Heart left ventricle (tissue), 16 donors: ENCODE results near the gene TSPAN32. TPM values are rescaled to one million over a fixed set of nuclear protein-coding genes. Genes with fewer than 3 reads are reported as not detected.

Source experiments
- ATAC-seq, 4 donors: fragments of 200-7000 bp; cut with Tn5 transposase; one replicate each; pipeline ENCODE4 v1.9.1; 2020 to 2022; ENCODE audit warnings: moderate library complexity in 4 of 4, mild to moderate bottlenecking in 3 of 4, moderate number of reproducible peaks in 1 of 4
- DNase-seq, 5 donors: peaks; one replicate each; pipeline ENCODE4 v3.0.0-alpha.2; 2020
- H3K27ac ChIP-seq, 12 donors: fragments of 200-600 bp; sonication (generic) in 4 of 12; one replicate each; pipeline versions ENCODE4 v1.5.0 to v1.8.0; 2016 to 2022; ENCODE audit warnings: mild to moderate bottlenecking in 2 of 12
- H3K27me3 ChIP-seq, 9 donors: fragments of 200-600 bp; sonication (generic) in 2 of 9; one replicate each; pipeline versions ENCODE4 v1.5.1 to v1.8.0; 2016 to 2022; ENCODE audit warnings: mild to moderate bottlenecking in 3 of 9
- H3K36me3 ChIP-seq, 9 donors: fragments of 200-600 bp; sonication (generic) in 2 of 9; one replicate each; pipeline versions ENCODE4 v1.5.0 to v1.8.0; 2018 to 2022; ENCODE audit warnings: mild to moderate bottlenecking in 2 of 9
- H3K4me1 ChIP-seq, 12 donors: fragments of 200-600 bp; sonication (generic) in 4 of 12; one replicate each; pipeline versions ENCODE4 v1.5.0 to v1.8.0; 2016 to 2022; ENCODE audit warnings: mild to moderate bottlenecking in 3 of 12
- H3K4me3 ChIP-seq, 12 donors: fragments of 200-600 bp; sonication (generic) in 4 of 12; one replicate each; pipeline versions ENCODE4 v1.5.0 to v1.8.0; 2017 to 2022; ENCODE audit warnings: mild to moderate bottlenecking in 9 of 12, moderate library complexity in 4 of 12
- H3K9me3 ChIP-seq, 12 donors: fragments of 200-600 bp; sonication (generic) in 4 of 12; one replicate each; pipeline versions ENCODE4 v1.5.0 to v1.8.0; 2016 to 2022; ENCODE audit warnings: mild to moderate bottlenecking in 1 of 12
- CTCF ChIP-seq, 12 donors: fragments of 200-600 bp; sonication (generic) in 4 of 12; IDR thresholded peaks; one replicate each; pipeline versions ENCODE4 v1.5.0 to v1.8.0; 2018 to 2022; ENCODE audit warnings: antibody characterized with exemption in 12 of 12, mild to moderate bottlenecking in 5 of 12
- POLR2A ChIP-seq, 2 donors: fragments of 450-650 bp; IDR thresholded peaks; one replicate each; pipeline ENCODE4 v1.6.1; 2017; ENCODE audit warnings: antibody characterized with exemption in 2 of 2, mild to moderate bottlenecking in 2 of 2, moderate library complexity in 2 of 2
- WGBS, 4 donors: extraction: QIAGEN DNeasy Blood & Tissue Kit in 2 of 4; methylation state at CpG; one replicate each; pipeline versions ENCODE4 v1.1.5 to v1.1.7; 2013 to 2018; 5-methylcytosine and 5-hydroxymethylcytosine counted together
- intact Hi-C, 10 donors: fragments of 100-400 bp; cut with DNase I; formaldehyde crosslinking; loops; one replicate each; pipeline versions ENCODE4 v1.11.1 to v1.14.2; 2022
- polyA plus RNA-seq, 2 donors: library from polyadenylated mRNA; stranded (reverse); fragments of 200-250 nt; gene quantifications; one replicate each; pipeline ENCODE4 v1.2.3, GENCODE V29; 2013
- total RNA-seq, 9 donors: library from RNA; depleted of rRNA in 2 of 9; stranded (reverse); fragments of >200 nt in 2 of 9; fragmentation: NEBNext Ultra II Directional in 3 of 9; extraction: Animal tissue kit (Norgen Biotek cat#: 25700) in 3 of 9; gene quantifications; one replicate each; pipeline versions ENCODE4 v1.1.0 to v1.2.4, GENCODE V29; 2016 to 2023
- donor health status: ischemic (EF 13 %, LVEDD 7.1; RV severe dilation, severe dysfunction).
- donor health status: healthy with polysubstance abuse.
- donor health status: DM: no; HTN: yes; CAD: no.
- donor health status: DM: no; HTN: no; CAD: no.
- donor health status: ischemic (EF 25% LVEDD 6.9; RV normal size, moderate dysfunction).
- donor health status: ischemic (EF 25% LVEDD 5.7; RV mildly dilated, moderate dysfunction).
- donor health status: healthy.
- donor health status: DM: yes; HTN: yes; CAD: no.
- donor health status: ischemic (EF 35%, LVEDD 5.7; RV mildly dilated, moderate dysfunction).
- donor health status: nonischemic (EF 11% LVEDD 7.7; RV severe dilation, severe dysfunction).
- donor health status: DM: yes; HTN: yes; CAD: no.
- donor health status: PGD.
- donor health status: ischemic (EF 29% LVEDD 5.4; RV normal size, mild dysfunction).
- donor health status: nonischemic (EF 23%, LVEDD 6.1; RV moderate dilation, normal function).

Gene TSPAN32
- total and polyA plus RNA-seq, 11 donors, result 3.5 to 29.5 (median 18.0) TPM

GRCh38 chr11:2265396-2265795 lies 36.4 kb upstream of the TSPAN32 start:
- Histone ChIP-seq H3K4me3 (peak overlapping the region in 2 of 12 donors; percentile 5 to 25), H3K36me3 (no peaks in the 10 kb centered on the region), H3K9me3 (no peaks in the 10 kb centered on the region), H3K27ac (peak overlapping the region in 1 of 12 donors; percentile 90), H3K27me3 (peaks cover 20 to 51% (median 26%) of the 10 kb centered on the region in 9 donors), H3K4me1 (peaks cover 0 to 40% (median 8%) of the 10 kb centered on the region in 12 donors)
- TF ChIP-seq POLR2A (IDR thresholded peaks at IDR 0.05) (no peak), CTCF (IDR thresholded peaks at IDR 0.05) (no peak)
- WGBS, 4 donors, result 33 to 45% (median 37%) methylated on average over 2 of the region's 2 CpGs
- intact Hi-C loops, result no loop called here
- no peak for DNase-seq
- ATAC-seq, result peak in 2 of 4 donors; percentile 13 to 32

- H3K4me1 ChIP-seq, result peaks cover 0 to 46% (median 11%) of the 10 kb centered on the region in 12 donors
- 66 to 72% (median 68%) methylated on average over 21 to 24 of the region's 24 CpGs for WGBS, 4 donors
- H3K27me3 ChIP-seq, result peaks cover 26 to 52% (median 33%) of the 10 kb centered on the region in 9 donors
- intact Hi-C loops, result no loop called here
- H3K27ac ChIP-seq, result peak overlapping the region in 1 of 12 donors; percentile 90
- no peaks in the 10 kb centered on the region for H3K9me3 ChIP-seq
- DNase-seq (no peak), ATAC-seq (no peak)
- peak overlapping the region in 2 of 12 donors; percentile 5 to 25 for H3K4me3 ChIP-seq
- no peaks in the 10 kb centered on the region for H3K36me3 ChIP-seq
- TF ChIP-seq POLR2A (IDR thresholded peaks at IDR 0.05) (no peak), CTCF (IDR thresholded peaks at IDR 0.05) (no peak)
Measured at GRCh38 chr11:2265854-2266585, 35.8 kb upstream of the TSPAN32 start.

DNA sequence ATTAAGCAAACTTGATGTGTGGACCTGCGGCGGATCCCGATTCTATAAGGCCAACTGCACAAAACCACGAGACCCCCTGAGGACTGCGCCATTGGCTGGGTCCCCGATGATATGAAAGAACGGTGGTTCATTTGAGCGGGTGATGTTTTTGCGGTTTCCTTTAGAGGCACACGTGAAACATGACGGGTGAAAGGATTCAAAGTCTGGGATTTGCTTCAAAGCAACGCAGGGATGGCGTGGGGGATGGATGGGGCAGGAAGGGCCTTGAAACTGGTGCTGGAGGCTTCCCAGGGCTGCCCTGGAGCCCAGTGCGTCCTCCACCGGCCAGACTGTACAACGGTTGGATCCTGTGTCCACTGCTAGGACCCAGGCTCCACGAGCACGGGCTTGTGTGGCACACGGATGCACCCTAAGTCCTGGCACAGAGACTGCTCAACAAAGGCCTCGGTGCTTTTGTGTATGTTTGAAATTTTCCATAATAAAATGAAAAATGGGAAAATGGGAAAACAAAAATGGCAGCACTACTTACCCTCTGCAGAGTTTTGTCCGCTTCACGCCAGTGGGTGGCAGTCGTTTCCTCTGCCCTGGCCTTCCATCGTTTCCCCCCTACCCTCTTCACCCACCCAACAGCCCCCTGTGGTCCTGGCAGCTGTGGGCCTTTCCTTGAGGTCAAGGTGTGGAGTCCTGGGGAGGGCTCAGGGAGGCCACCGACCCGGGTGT lies 35.1 kb upstream of the TSPAN32 start:
- no peak overlapping the region for H3K4me3 ChIP-seq
- no peak for ATAC-seq
- peak overlapping the region in 1 of 12 donors; percentile 90 for H3K27ac ChIP-seq
- H3K4me1 ChIP-seq, result peaks cover 0 to 51% (median 12%) of the 10 kb centered on the region in 12 donors
- no peaks in the 10 kb centered on the region for H3K36me3 ChIP-seq
- intact Hi-C loops, result no loop called here
- H3K27me3 ChIP-seq, result peaks cover 33 to 55% (median 40%) of the 10 kb centered on the region in 9 donors
- no peaks in the 10 kb centered on the region for H3K9me3 ChIP-seq
- WGBS, 4 donors, result 92 to 93% (median 92%) methylated on average over 25 to 26 of the region's 26 CpGs
- DNase-seq, result no peak
- TF ChIP-seq POLR2A (IDR thresholded peaks at IDR 0.05) (no peak), CTCF (IDR thresholded peaks at IDR 0.05) (no peak)

GRCh38 chr11:2267306-2267850 lies 34.4 kb upstream of the TSPAN32 start:
- TF ChIP-seq CTCF (IDR thresholded peaks at IDR 0.05), result no peak
- no peak for TF ChIP-seq POLR2A (IDR thresholded peaks at IDR 0.05)
- H3K4me1 ChIP-seq, result peaks cover 0 to 51% (median 12%) of the 10 kb centered on the region in 12 donors
- H3K27ac ChIP-seq, result no peak overlapping the region
- intact Hi-C loops, result no loop called here
- no peak overlapping the region for H3K4me3 ChIP-seq
- WGBS, 4 donors, result 78 to 87% (median 81%) methylated on average over 8 to 12 of the region's 12 CpGs
- ATAC-seq, result no peak
- no peaks in the 10 kb centered on the region for H3K9me3 ChIP-seq
- no peak for DNase-seq
- peaks cover 34 to 56% (median 44%) of the 10 kb centered on the region in 9 donors for H3K27me3 ChIP-seq
- H3K36me3 ChIP-seq, result no peaks in the 10 kb centered on the region
